KMS-11 (cell line): ENCODE data around the gene SFI1.

Experiments used
- H2AFZ ChIP-seq: fragments of 200-600 bp; sonication (generic); 2 replicates; pipeline ENCODE4 v1.6.1; 2016; ENCODE audit warnings: antibody characterized with exemption, mixed run types, low read depth
- H3K27ac ChIP-seq: fragments of 200-600 bp; sonication (generic); 2 replicates; pipeline ENCODE4 v1.6.1; 2016; ENCODE audit warnings: mild to moderate bottlenecking, mixed run types
- H3K27me3 ChIP-seq: fragments of 200-600 bp; sonication (generic); 2 replicates; pipeline ENCODE4 v1.6.1; 2017; ENCODE audit warnings: mild to moderate bottlenecking, low read depth, mixed run types, moderate library complexity; ENCODE audit not compliant: insufficient read depth
- H3K36me3 ChIP-seq: fragments of 200-600 bp; sonication (generic); 2 replicates; pipeline ENCODE4 v1.6.1; 2017; ENCODE audit warnings: mild to moderate bottlenecking, mixed run types; ENCODE audit not compliant: insufficient read depth
- H3K4me1 ChIP-seq: fragments of 200-600 bp; sonication (generic); 2 replicates; pipeline ENCODE4 v1.6.1; 2016; ENCODE audit warnings: mild to moderate bottlenecking, low read depth, mixed run types; ENCODE audit not compliant: poor library complexity, severe bottlenecking
- H3K4me2 ChIP-seq: fragments of 200-600 bp; sonication (generic); 2 replicates; pipeline ENCODE4 v1.7.0; 2016; ENCODE audit warnings: mild to moderate bottlenecking, mixed run types
- H3K4me3 ChIP-seq: fragments of 200-600 bp; sonication (generic); IDR thresholded peaks from 2 replicates; pipeline ENCODE4 v1.6.1; 2017; ENCODE audit warnings: low read depth, low read length, mixed read lengths; ENCODE audit not compliant: insufficient read depth
- H3K79me2 ChIP-seq: fragments of 200-600 bp; sonication (generic); 2 replicates; pipeline ENCODE4 v1.6.1; 2016; ENCODE audit warnings: low read depth, mixed run types; ENCODE audit not compliant: insufficient read depth
- H3K9ac ChIP-seq: fragments of 200-600 bp; sonication (generic); 2 replicates; pipeline ENCODE4 v1.6.1; 2016; ENCODE audit warnings: mild to moderate bottlenecking, mixed run types
- H4K20me1 ChIP-seq: fragments of 200-600 bp; sonication (generic); 2 replicates; pipeline ENCODE4 v1.6.1; 2016; ENCODE audit warnings: mild to moderate bottlenecking, mixed run types; ENCODE audit not compliant: insufficient read depth
- TF ChIP-seq, protein P1 (sequence below): fragments of 200-600 bp; sonication (generic); conservative IDR thresholded peaks from 2 replicates; pipeline ENCODE4 v1.6.1; 2017; ENCODE audit warnings: low read depth, mild to moderate bottlenecking, antibody characterized with exemption, low read length, moderate library complexity, mixed read lengths

Gene SFI1

DNA sequence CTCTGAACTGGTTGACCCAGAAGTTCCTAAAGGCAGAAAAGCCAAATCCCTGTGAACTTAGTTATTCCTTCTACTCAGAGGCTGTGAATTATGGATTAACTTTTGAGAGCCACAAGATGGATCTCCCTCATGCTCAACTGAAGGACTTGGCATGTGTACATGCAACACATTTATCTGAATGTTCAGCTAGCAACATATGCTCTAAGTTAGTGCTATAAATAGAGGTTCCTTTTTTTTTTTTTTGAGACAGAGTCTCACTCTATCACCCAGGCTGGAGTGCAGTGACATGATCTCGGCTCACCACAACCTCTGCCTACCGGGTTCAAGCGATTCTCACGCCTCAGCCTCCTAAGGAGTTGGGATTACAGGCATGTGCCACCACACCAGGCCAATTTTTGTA is 46.8 kb upstream of the SFI1 start:
- Histone ChIP-seq H3K27me3 (no peaks in the 10 kb centered on the region), H3K9ac (no peak overlapping the region), H3K27ac (no peak overlapping the region), H2AFZ (no peak overlapping the region), H4K20me1 (no peaks in the 10 kb centered on the region), H3K36me3 (no peaks in the 10 kb centered on the region), H3K4me1 (peaks cover 29% of the 10 kb centered on the region), H3K4me3 (no peak overlapping the region), H3K79me2 (no peaks in the 10 kb centered on the region), H3K4me2 (no peak overlapping the region)
- TF ChIP-seq, protein P1, sequence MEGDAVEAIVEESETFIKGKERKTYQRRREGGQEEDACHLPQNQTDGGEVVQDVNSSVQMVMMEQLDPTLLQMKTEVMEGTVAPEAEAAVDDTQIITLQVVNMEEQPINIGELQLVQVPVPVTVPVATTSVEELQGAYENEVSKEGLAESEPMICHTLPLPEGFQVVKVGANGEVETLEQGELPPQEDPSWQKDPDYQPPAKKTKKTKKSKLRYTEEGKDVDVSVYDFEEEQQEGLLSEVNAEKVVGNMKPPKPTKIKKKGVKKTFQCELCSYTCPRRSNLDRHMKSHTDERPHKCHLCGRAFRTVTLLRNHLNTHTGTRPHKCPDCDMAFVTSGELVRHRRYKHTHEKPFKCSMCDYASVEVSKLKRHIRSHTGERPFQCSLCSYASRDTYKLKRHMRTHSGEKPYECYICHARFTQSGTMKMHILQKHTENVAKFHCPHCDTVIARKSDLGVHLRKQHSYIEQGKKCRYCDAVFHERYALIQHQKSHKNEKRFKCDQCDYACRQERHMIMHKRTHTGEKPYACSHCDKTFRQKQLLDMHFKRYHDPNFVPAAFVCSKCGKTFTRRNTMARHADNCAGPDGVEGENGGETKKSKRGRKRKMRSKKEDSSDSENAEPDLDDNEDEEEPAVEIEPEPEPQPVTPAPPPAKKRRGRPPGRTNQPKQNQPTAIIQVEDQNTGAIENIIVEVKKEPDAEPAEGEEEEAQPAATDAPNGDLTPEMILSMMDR: no peak

GRCh38 chr22:31451709-31452571 is 44.4 kb upstream of the SFI1 start:
- TF ChIP-seq, protein P1: peak; percentile 67
- H3K4me3 ChIP-seq: no peak overlapping the region
- no peaks in the 10 kb centered on the region for H3K27me3 ChIP-seq
- no peaks in the 10 kb centered on the region for H3K79me2 ChIP-seq
- no peak overlapping the region for H3K4me2 ChIP-seq
- H3K9ac ChIP-seq: no peak overlapping the region
- no peaks in the 10 kb centered on the region for H3K36me3 ChIP-seq
- H2AFZ ChIP-seq: no peak overlapping the region
- no peak overlapping the region; the same call in 1 of the 2 replicates for H3K27ac ChIP-seq
- no peaks in the 10 kb centered on the region for H4K20me1 ChIP-seq
- H3K4me1 ChIP-seq: peaks cover 14% of the 10 kb centered on the region

- H3K9ac ChIP-seq: no peak overlapping the region
- H3K4me2 ChIP-seq: no peak overlapping the region
- H3K4me3 ChIP-seq: no peak overlapping the region
- TF ChIP-seq, protein P1: no peak
- peaks cover 20% of the 10 kb centered on the region for H3K4me1 ChIP-seq
- no peak overlapping the region for H2AFZ ChIP-seq
- H3K27me3 ChIP-seq: no peaks in the 10 kb centered on the region
- H3K79me2 ChIP-seq: peaks cover 15% of the 10 kb centered on the region; the same call in 1 of the 2 replicates
- H4K20me1 ChIP-seq: no peaks in the 10 kb centered on the region
- H3K27ac ChIP-seq: no peak overlapping the region
- H3K36me3 ChIP-seq: peaks cover 15% of the 10 kb centered on the region; the same call in 1 of the 2 replicates
Measured at GRCh38 chr22:31461699-31462098, 34.6 kb upstream of the SFI1 start.

GRCh38 chr22:31465307-31465706 is 31.0 kb upstream of the SFI1 start:
- TF ChIP-seq, protein P1: no peak
- H3K4me1 ChIP-seq: no peaks in the 10 kb centered on the region
- H2AFZ ChIP-seq: no peak overlapping the region
- H3K9ac ChIP-seq: no peak overlapping the region
- H3K27me3 ChIP-seq: no peaks in the 10 kb centered on the region
- peaks cover 18% of the 10 kb centered on the region; the same call in 1 of the 2 replicates for H3K79me2 ChIP-seq
- peaks cover 19% of the 10 kb centered on the region; the same call in 1 of the 2 replicates for H3K36me3 ChIP-seq
- no peaks in the 10 kb centered on the region for H4K20me1 ChIP-seq
- no peak overlapping the region for H3K27ac ChIP-seq
- no peak overlapping the region for H3K4me3 ChIP-seq
- H3K4me2 ChIP-seq: no peak overlapping the region
